T-helper 2 cell (primary cell): ENCODE data around the gene CHTF8.
A peak's percentile ranks its signal among the peaks of the same experiment; 100 is the strongest.
"Not testable (repeated sequence)": the region's sequence is repeated elsewhere in the genome, so short reads cannot be mapped to it uniquely, and the experiment has no call there.

Source experiments
- DNase-seq, 5 experiments: peaks; one replicate each; pipeline versions ENCODE4 v3.0.0 to v3.0.0-alpha.2; 2012 to 2022
- total RNA-seq, 2 donors: gene quantifications; one replicate each; lab custom pipeline; 2026; lab: John Stamatoyannopoulos, UW

Gene CHTF8
- total RNA-seq, result 0 to 0.47 reads per million in 2 donors

- DNase-seq, result peak; percentile 77 to 94 (median 80)
These were observed at the start of gene CHTF8, which contains the start of gene UTP4 for GRCh38 chr16:69132424-69133252. CHTF8 (minus strand) TSS chr16:69132588; CDS start chr16:69121458, 11,130 bp downstream. UTP4 (plus strand) TSS chr16:69132649; CDS start chr16:69133460, 811 bp downstream.

GRCh38 chr16:69180011-69180338 is 47.6 kb upstream of the CHTF8 start:
- no peak for DNase-seq

- DNase-seq, result no peak
These were observed 47.1 kb upstream of the CHTF8 start for GRCh38 chr16:69179328-69180010.

DNA sequence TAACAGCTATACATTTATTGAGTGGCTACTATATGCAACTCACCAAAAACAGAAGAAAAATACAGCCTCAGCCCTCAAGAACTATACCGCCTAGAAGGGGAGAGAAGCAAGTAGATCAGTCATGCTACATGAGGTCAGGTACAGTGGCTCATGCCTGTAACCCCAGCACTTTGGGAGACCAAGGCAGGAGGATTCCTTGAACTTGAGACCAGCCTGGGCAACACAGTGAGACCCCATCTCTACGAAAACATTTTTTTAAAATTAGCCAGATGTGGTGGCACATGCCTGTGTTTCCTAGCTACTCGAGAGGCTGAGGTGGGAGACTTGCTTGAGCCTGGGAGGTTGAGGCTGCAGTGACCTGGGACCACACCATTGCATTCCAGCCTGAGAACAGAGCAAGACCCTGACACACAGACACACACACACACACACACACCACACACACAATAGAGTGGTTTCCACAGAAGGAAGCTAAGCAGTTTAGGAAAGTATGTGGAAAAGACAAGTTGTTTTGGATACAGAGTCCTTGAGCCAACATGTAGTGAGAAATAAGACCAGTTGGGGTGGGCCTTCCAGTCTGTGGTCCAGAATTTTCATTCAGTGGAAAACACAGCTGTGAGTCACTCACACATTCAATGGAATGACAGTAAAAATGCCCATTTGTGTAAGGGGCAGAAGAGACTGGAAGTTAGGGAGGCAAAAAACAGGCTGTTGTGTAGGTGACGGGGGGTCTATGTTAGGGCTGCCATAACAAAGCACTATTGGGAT is 43.8 kb upstream of the CHTF8 start:
- DNase-seq, result no peak

DNA sequence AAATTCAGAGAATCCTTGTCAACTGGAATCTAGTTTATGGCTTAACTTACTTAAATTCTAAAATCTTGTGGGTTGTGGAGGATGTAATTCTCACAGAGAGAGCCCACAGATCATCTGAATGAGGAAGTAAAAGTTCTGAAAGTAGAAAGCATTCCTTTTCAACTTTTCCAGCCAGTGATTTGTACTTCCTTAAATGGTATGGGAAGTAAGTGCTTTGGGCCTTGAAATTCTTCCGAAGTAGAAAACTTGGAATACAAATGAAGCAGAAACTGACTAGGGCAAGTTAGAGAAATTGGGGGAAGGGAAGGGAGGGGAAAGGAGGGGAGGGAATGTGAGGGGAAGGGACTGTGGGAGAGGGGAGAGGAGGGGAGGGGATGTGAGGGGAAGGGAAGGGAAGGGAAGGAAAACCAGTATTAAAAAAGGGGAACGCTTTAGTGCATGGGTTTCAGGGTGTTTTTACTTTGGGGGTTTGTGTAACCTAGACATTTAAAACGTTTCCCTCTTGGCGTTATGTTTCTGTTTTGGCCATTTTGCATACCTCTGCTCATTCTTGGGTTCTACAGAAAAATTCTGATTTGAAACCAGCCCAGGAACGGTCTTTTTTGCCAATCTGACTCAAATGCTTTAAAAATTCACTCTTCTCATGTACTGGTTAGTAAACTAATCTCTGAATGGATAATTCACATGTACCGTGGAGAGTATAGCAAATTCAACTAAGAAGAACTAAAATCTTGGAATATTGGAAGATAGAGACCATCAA is 39.1 kb upstream of the CHTF8 start:
- no peak for DNase-seq

- peak in 1 of 5 experiments; percentile 21 for DNase-seq
These were observed 37.4 kb upstream of the CHTF8 start for GRCh38 chr16:69169607-69170352.

GRCh38 chr16:69169051-69169450 is 36.7 kb upstream of the CHTF8 start:
- no peak for DNase-seq

GRCh38 chr16:69166946-69167930 is 34.9 kb upstream of the CHTF8 start:
- peak in 1 of 5 experiments; percentile 23 for DNase-seq

GRCh38 chr16:69166221-69166833 is 33.9 kb upstream of the CHTF8 start:
- DNase-seq, result peak in 3 of 5 experiments; percentile 6 to 78 (median 71)

DNA sequence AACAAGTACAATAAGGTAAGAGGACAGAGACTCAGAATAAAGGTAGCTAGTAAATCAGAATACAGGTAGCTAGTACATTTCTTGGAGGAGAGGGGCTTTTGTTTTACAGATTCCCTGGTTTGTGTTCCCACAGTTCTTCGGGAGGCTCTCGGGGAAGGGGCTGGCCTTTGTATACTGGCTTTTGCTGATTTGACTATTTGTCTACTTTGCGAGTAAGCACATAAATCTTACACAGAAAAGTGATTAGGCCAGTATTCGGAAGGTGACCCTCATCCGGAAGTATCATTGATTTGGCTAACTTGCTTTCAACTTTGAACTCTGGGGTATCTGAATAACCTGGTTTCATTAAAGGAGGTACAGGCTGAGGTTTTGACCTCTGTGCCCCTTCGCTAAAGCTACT is 33.2 kb upstream of the CHTF8 start:
- DNase-seq, result no peak

- no peak for DNase-seq
These were observed 27.8 kb upstream of the CHTF8 start for GRCh38 chr16:69160192-69160591.

- no peak for DNase-seq
These were observed 24.8 kb upstream of the CHTF8 start for GRCh38 chr16:69157196-69157595.

GRCh38 chr16:69150146-69150865 is 17.9 kb upstream of the CHTF8 start:
- DNase-seq, result peak in 3 of 5 experiments; percentile 9 to 69 (median 39)

DNA sequence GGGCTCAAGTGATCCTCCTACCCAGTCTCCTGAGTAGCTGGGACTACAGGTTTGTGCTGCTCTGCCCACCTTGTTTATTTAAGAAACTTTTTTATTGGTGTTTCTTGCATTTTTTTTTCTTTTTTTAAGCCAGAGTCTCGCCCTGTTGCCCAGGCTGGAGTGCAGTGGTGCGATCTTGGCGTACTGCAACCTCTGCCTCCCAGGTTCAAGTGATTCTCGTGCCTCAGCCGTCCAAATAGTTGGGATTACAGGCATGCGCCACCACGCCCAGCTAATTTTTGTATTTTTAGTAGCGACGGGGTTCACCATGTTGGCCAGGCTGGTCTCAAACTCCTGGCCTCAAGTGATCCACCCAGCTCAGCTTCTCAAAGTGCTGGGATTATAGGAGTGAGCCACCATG is 17.2 kb upstream of the CHTF8 start:
- not testable (repeated sequence) for DNase-seq

DNA sequence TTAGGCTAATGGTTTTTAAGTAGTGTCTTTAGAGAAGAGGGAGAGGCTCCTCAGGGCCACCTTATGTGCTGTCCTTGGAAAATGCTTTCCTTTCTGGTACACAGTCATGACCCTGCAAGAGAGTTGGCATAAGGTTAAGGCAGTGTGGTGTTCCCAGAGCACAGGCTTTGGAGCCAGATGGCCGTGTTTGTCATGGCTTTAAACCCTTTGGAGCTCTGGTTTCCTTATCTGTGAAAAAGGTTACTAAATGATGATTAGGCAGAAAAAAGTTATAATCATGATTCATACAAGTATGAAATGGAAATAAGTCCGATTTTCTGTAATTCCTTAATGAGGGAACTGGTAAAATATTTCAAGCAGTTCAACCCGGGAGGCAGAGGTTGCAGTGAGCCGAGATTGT is 13.3 kb upstream of the CHTF8 start:
- DNase-seq, result no peak

GRCh38 chr16:69143116-69143515 is 10.7 kb upstream of the CHTF8 start:
- no peak for DNase-seq

- no peak for DNase-seq
These were observed 9.5 kb upstream of the CHTF8 start for GRCh38 chr16:69141936-69142335.

GRCh38 chr16:69141014-69141413 is 8.6 kb upstream of the CHTF8 start:
- DNase-seq, result no peak

DNA sequence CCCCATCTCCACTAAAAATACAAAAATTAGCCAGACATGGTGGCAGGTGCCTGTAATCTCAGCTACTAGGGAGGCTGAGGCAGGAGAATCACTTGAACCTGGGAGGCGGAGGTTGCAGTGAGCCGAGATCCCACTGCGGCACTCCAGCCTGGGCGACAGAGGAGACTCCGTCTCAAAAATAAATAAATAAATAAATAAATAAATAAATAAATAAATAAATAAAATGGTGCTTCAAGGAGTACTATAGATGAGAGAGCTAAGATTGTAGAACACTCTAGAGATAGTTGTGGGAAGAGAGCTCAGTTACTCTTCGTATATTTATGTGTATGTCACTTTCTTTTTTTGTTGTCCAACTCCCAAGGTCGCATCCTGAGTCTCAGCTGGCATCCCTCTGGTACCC is 7.1 kb upstream of the CHTF8 start:
- not testable (repeated sequence) for DNase-seq
